DND-41 (cell line): ENCODE data around the gene ALG2.
"Not testable (repeated sequence)": the region's sequence is repeated elsewhere in the genome, so short reads cannot be mapped to it uniquely, and the experiment has no call there.

Source experiments
- ATAC-seq: fragments of 200-7000 bp; cut with Tn5 transposase; 3 replicates; pipeline ENCODE4 v1.9.1; 2021; ENCODE audit warnings: low read depth; ENCODE audit not compliant: insufficient read depth
- DNase-seq: peaks from one replicate; pipeline ENCODE4 v3.0.0-alpha.2; 2020
- H2AFZ ChIP-seq: 2 replicates; pipeline ENCODE4 v1.6.0; 2012; ENCODE audit warnings: low read depth, low read length
- H3K27ac ChIP-seq: 2 replicates; pipeline ENCODE4 v1.5.1; 2012; ENCODE audit warnings: low read length, inconsistent platforms
- H3K27me3 ChIP-seq: fragments of 200-600 bp; sonication (generic); 2 replicates; pipeline ENCODE4 v1.6.0; 2012; ENCODE audit warnings: low read length, mild to moderate bottlenecking, inconsistent platforms; ENCODE audit not compliant: insufficient read depth, poor library complexity
- H3K36me3 ChIP-seq: 2 replicates; pipeline ENCODE4 v1.5.1; 2012; ENCODE audit warnings: low read length, inconsistent platforms; ENCODE audit not compliant: insufficient read depth
- H3K4me1 ChIP-seq: 2 replicates; pipeline ENCODE4 v1.5.1; 2012; ENCODE audit warnings: mild to moderate bottlenecking, low read length; ENCODE audit not compliant: insufficient read depth
- H3K4me2 ChIP-seq: 2 replicates; pipeline ENCODE4 v1.6.0; 2012; ENCODE audit warnings: mild to moderate bottlenecking, moderate library complexity, low read length, inconsistent platforms; ENCODE audit not compliant: insufficient read depth
- H3K4me3 ChIP-seq, 2 experiments: fragments of 200-600 bp in 1 of 2; shearing (Covaris generic) in 1 of 2; 2 replicates each; pipeline ENCODE4 v1.5.1; 2012 to 2016; ENCODE audit warnings: inconsistent platforms in 2 of 2, low read length in 2 of 2, mild to moderate bottlenecking in 2 of 2, low read depth in 1 of 2, moderate library complexity in 1 of 2
- H3K79me2 ChIP-seq: 2 replicates; pipeline ENCODE4 v1.6.0; 2012; ENCODE audit warnings: low read length, inconsistent platforms; ENCODE audit not compliant: insufficient read depth
- H3K9ac ChIP-seq: 2 replicates; pipeline ENCODE4 v1.6.0; 2012; ENCODE audit warnings: low read depth, mild to moderate bottlenecking, inconsistent platforms, low read length, moderate library complexity
- H3K9me3 ChIP-seq: 2 replicates; pipeline ENCODE4 v1.5.1; 2012; ENCODE audit warnings: low read length, moderate library complexity, mild to moderate bottlenecking, inconsistent platforms; ENCODE audit not compliant: insufficient read depth, severe bottlenecking
- H4K20me1 ChIP-seq: 2 replicates; pipeline ENCODE4 v1.6.0; 2012; ENCODE audit warnings: low read length; ENCODE audit not compliant: insufficient read depth
- EZH2 ChIP-seq: IDR thresholded peaks from 3 replicates; pipeline ENCODE4 v1.6.1; 2012; ENCODE audit warnings: borderline replicate concordance, low read depth, mild to moderate bottlenecking, moderate library complexity, low read length, inconsistent platforms; ENCODE audit not compliant: severe bottlenecking
- TF ChIP-seq, protein P1 (sequence below): IDR thresholded peaks from 2 replicates; pipeline ENCODE4 v1.5.1; 2012; ENCODE audit warnings: borderline replicate concordance, low read length, moderate library complexity, mild to moderate bottlenecking; ENCODE audit not compliant: poor library complexity, severe bottlenecking; ENCODE audit errors: extremely low read depth

Gene ALG2

DNA sequence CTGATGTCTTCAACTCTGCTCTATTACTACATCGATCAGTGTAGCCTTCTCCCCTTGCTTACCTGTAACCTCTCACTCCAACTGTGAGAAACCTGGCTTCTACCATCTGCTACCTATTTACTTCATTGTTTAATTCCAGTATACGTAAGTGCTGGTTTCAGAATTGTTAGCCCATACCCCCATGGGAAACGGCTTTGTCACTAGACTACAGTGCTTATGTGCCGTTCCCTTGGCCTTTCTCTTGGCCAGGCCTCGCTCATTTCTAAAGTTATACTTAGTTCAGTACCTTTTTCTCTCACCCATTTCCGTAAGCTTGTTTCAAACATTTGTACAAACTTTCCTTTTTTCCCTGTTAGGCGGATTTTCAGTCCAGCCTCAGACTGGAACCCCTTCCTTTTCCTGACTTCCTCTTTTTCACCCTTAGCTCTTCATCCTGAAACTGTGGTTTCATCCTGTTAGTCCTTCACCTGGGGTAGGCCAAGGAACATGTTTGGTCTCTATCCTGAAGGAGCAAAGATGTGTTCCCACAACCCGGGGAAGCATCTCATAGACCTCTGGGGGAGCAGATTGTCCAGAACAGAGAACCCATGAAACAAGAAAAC, 21.7 kb downstream of the ALG2 start:
- TF ChIP-seq, protein P1, sequence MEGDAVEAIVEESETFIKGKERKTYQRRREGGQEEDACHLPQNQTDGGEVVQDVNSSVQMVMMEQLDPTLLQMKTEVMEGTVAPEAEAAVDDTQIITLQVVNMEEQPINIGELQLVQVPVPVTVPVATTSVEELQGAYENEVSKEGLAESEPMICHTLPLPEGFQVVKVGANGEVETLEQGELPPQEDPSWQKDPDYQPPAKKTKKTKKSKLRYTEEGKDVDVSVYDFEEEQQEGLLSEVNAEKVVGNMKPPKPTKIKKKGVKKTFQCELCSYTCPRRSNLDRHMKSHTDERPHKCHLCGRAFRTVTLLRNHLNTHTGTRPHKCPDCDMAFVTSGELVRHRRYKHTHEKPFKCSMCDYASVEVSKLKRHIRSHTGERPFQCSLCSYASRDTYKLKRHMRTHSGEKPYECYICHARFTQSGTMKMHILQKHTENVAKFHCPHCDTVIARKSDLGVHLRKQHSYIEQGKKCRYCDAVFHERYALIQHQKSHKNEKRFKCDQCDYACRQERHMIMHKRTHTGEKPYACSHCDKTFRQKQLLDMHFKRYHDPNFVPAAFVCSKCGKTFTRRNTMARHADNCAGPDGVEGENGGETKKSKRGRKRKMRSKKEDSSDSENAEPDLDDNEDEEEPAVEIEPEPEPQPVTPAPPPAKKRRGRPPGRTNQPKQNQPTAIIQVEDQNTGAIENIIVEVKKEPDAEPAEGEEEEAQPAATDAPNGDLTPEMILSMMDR, result no peak
- TF ChIP-seq EZH2, result no peak
- H3K79me2 ChIP-seq, result no peaks in the 10 kb centered on the region
- H3K9me3 ChIP-seq, result no peaks in the 10 kb centered on the region

DNA sequence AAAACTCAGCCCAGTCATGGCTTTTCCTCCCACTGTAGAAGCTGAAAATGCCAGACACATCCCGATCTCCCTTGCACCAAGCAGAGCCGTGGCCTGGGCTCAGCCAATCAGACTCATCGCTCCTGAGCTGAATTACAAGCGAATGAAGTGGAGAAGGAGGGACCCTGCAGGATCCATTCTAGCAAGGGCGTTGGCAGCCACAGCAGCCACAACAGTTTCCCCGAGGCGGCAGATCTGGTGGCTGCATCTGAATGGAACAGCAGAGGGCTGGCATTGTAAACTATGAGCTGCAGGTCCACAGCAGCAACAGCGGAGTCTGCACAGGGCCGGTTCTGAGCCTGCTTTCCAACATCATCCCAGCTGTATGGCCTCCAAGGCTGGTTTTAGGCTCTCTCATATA, 23.8 kb downstream of the ALG2 start:
- TF ChIP-seq, protein P1, result no peak
- no peak for TF ChIP-seq EZH2
- no peak overlapping the region for H3K4me3 ChIP-seq
- H4K20me1 ChIP-seq, result no peaks in the 10 kb centered on the region
- H3K9me3 ChIP-seq, result no peaks in the 10 kb centered on the region
- no peak overlapping the region for H3K4me2 ChIP-seq
- H3K79me2 ChIP-seq, result no peaks in the 10 kb centered on the region
- DNase-seq, result no peak
- no peaks in the 10 kb centered on the region for H3K36me3 ChIP-seq
- H2AFZ ChIP-seq, result no peak overlapping the region
- no peak overlapping the region for H3K9ac ChIP-seq
- H3K27me3 ChIP-seq, result peaks cover 10% of the 10 kb centered on the region
- no peaks in the 10 kb centered on the region for H3K4me1 ChIP-seq
- H3K27ac ChIP-seq, result no peak overlapping the region
- no peak for ATAC-seq

More for the DNA sequence above, 21.7 kb downstream of the ALG2 start:
- ATAC-seq (no peak), DNase-seq (no peak)
- Histone ChIP-seq H3K4me3 (no peak overlapping the region), H3K27ac (no peak overlapping the region), H3K9ac (no peak overlapping the region), H3K4me1 (no peaks in the 10 kb centered on the region), H2AFZ (no peak overlapping the region), H4K20me1 (no peaks in the 10 kb centered on the region), H3K36me3 (no peaks in the 10 kb centered on the region), H3K4me2 (no peak overlapping the region), H3K27me3 (peaks cover 5% of the 10 kb centered on the region)

DNA sequence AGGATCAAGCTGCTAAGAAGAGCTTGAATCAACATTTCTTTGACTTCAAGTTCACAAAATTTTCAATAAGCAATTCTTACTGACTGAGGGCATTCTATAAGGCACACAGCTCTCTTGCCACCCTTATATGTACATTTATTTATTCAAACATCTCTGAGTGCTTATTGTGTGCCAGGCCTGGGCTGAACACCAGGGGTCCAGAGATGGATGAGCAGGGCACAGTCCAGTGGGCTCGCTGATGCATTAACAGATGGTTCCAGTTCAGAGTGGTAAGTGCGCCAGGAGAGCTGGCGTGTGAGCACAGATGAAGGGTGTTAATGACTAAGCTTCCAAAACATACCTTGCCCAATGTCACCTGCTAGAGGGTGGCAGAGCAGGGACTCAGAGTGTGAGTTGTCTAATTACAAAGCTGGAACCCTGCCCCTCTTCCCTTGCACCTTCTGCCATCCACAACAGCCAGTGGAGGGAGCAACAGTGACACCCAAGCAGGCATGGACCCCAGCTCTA, 24.6 kb downstream of the ALG2 start:
- Histone ChIP-seq H3K9me3 (no peaks in the 10 kb centered on the region), H3K4me1 (no peaks in the 10 kb centered on the region), H3K9ac (no peak overlapping the region), H3K27ac (no peak overlapping the region), H3K27me3 (peaks cover 10% of the 10 kb centered on the region), H2AFZ (no peak overlapping the region), H3K4me3 (no peak overlapping the region), H3K79me2 (no peaks in the 10 kb centered on the region), H3K4me2 (no peak overlapping the region), H3K36me3 (no peaks in the 10 kb centered on the region), H4K20me1 (no peaks in the 10 kb centered on the region)
- DNase-seq, result no peak
- TF ChIP-seq, protein P1, result no peak
- TF ChIP-seq EZH2, result no peak
- ATAC-seq, result no peak

DNA sequence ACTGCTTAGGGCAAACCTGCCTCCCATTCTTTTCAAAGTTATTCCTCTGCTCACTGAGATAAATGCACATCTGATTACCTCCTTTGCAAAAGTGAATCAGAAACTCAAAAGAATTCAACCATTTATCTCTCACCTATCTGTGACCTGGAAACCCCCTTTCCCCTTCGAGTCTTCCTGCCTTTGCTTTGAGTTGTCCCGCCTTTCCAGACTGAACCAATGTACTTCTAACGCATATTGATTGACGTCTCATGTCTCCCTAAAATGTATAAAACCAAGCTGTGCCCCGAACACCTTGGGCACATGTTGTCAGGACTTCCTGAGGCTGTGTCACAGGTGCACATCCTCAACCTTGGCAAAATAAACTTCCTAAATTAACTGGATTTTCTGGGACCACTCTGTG, 25.3 kb downstream of the ALG2 start:
- H2AFZ ChIP-seq, H3K79me2 ChIP-seq: not testable (repeated sequence)

More for the DNA sequence above, 25.3 kb downstream of the ALG2 start:
- not testable (repeated sequence) for H3K4me2 ChIP-seq, H3K9me3 ChIP-seq, DNase-seq, H4K20me1 ChIP-seq, H3K27me3 ChIP-seq, H3K27ac ChIP-seq, H3K4me1 ChIP-seq, ATAC-seq, H3K36me3 ChIP-seq, H3K9ac ChIP-seq, H3K4me3 ChIP-seq
